Body of pancreas (tissue), 4 donors: ENCODE results near the gene VTI1A. TPM values are rescaled to one million over a fixed set of nuclear protein-coding genes. Genes with fewer than 3 reads are reported as not detected.

Experiments
- ATAC-seq: fragments of 150-250 bp; one replicate; pipeline ENCODE4 v1.9.1; 2016
- DNase-seq, 4 donors: peaks; one replicate each; pipeline ENCODE4 v3.0.0-alpha.2; 2019
- H3K27ac ChIP-seq, 4 donors: fragments of 200-600 bp; sonication (generic); 1 replicate in 3 of 4; 2 replicates in 1 of 4; pipeline versions ENCODE4 v1.5.1 to v1.6.1; 2016 to 2019; ENCODE audit warnings: mild to moderate bottlenecking in 1 of 4, mixed read lengths in 1 of 4, moderate library complexity in 1 of 4
- H3K27me3 ChIP-seq, 2 donors: fragments of 200-600 bp; sonication (generic); one replicate each; pipeline ENCODE4 v1.6.0; 2016; ENCODE audit warnings: mild to moderate bottlenecking in 1 of 2
- H3K36me3 ChIP-seq, 2 donors: fragments of 200-600 bp; sonication (generic); replicated peaks in 1 of 2; 2 replicates each; pipeline ENCODE4 v1.5.1; 2016; ENCODE audit warnings: low read depth in 2 of 2; ENCODE audit not compliant: insufficient read depth in 1 of 2
- H3K4me1 ChIP-seq: fragments of 200-600 bp; sonication (generic); one replicate; pipeline ENCODE4 v1.6.0; 2016
- H3K4me3 ChIP-seq, 2 donors: fragments of 200-600 bp; sonication (generic); 1 replicate in 1 of 2; 2 replicates in 1 of 2; pipeline ENCODE4 v1.5.1; 2016 to 2019
- H3K9me3 ChIP-seq, 3 donors: fragments of 200-600 bp; sonication (generic); 1 replicate in 2 of 3; 2 replicates in 1 of 3; pipeline ENCODE4 v1.5.1; 2016
- CTCF ChIP-seq, 7 experiments: fragments of 450-650 bp in 4 of 7; fragments of 200-600 bp in 3 of 7; sonication (generic) in 3 of 7; IDR thresholded peaks; one replicate each; pipeline ENCODE4 v1.5.1; 2016 to 2019; ENCODE audit warnings: antibody characterized with exemption in 7 of 7
- POLR2A ChIP-seq, 3 donors: fragments of 450-650 bp; IDR thresholded peaks; one replicate each; pipeline ENCODE4 v1.6.1; 2016; ENCODE audit warnings: antibody characterized with exemption in 3 of 3, mild to moderate bottlenecking in 2 of 3
- WGBS, 2 donors: methylation state at CpG; one replicate each; pipeline ENCODE4 v1.1.5; 2017; 5-methylcytosine and 5-hydroxymethylcytosine counted together
- intact Hi-C: fragments of 100-400 bp; cut with DNase I; formaldehyde crosslinking; loops from one replicate; pipeline ENCODE4 v1.15.1; 2023
- total RNA-seq, 2 donors: library from RNA; depleted of rRNA; stranded (reverse); fragments of >200 nt; gene quantifications; one replicate each; pipeline ENCODE4 v1.1.0, GENCODE V29; 2016

Gene VTI1A
- total RNA-seq, 2 donors from 2014 or later: 28.3 to 84.4 TPM

GRCh38 chr10:112678581-112678980 is 231.6 kb downstream of the VTI1A start:
- H3K9me3 ChIP-seq: no peaks in the 10 kb centered on the region
- H3K36me3 ChIP-seq: no peaks in the 10 kb centered on the region
- H3K27me3 ChIP-seq: no peaks in the 10 kb centered on the region
- WGBS, 2 donors: 75 to 88% methylated on average over 7 of the region's 7 CpGs
- ATAC-seq: no peak
- H3K27ac ChIP-seq: no peak overlapping the region
- TF ChIP-seq CTCF (IDR thresholded peaks at IDR 0.05) (no peak), POLR2A (IDR thresholded peaks at IDR 0.05) (no peak)
- H3K4me1 ChIP-seq: no peaks in the 10 kb centered on the region
- DNase-seq: no peak
- no peak overlapping the region for H3K4me3 ChIP-seq
- intact Hi-C loops: no loop called here

GRCh38 chr10:112678987-112679386 is 232.0 kb downstream of the VTI1A start:
- WGBS, 2 donors: 90 to 96% methylated on average over 3 of the region's 3 CpGs
- H3K4me1 ChIP-seq: no peaks in the 10 kb centered on the region
- H3K4me3 ChIP-seq: no peak overlapping the region
- no peaks in the 10 kb centered on the region for H3K27me3 ChIP-seq
- intact Hi-C loops: no loop called here
- no peak for ATAC-seq
- TF ChIP-seq CTCF (IDR thresholded peaks at IDR 0.05) (no peak), POLR2A (IDR thresholded peaks at IDR 0.05) (no peak)
- no peak for DNase-seq
- H3K36me3 ChIP-seq: no peaks in the 10 kb centered on the region
- no peak overlapping the region for H3K27ac ChIP-seq
- H3K9me3 ChIP-seq: no peaks in the 10 kb centered on the region

GRCh38 chr10:112679392-112679791 is 232.4 kb downstream of the VTI1A start:
- no peaks in the 10 kb centered on the region for H3K4me1 ChIP-seq
- intact Hi-C loops: no loop called here
- WGBS, 2 donors: 86 to 89% methylated on average over 2 of the region's 2 CpGs
- DNase-seq (no peak), ATAC-seq (no peak)
- no peaks in the 10 kb centered on the region for H3K9me3 ChIP-seq
- H3K27me3 ChIP-seq: no peaks in the 10 kb centered on the region
- no peak overlapping the region for H3K4me3 ChIP-seq
- TF ChIP-seq POLR2A (IDR thresholded peaks at IDR 0.05): no peak
- TF ChIP-seq CTCF (IDR thresholded peaks at IDR 0.05): no peak
- no peak overlapping the region for H3K27ac ChIP-seq
- no peaks in the 10 kb centered on the region for H3K36me3 ChIP-seq

GRCh38 chr10:112680586-112680985 is 233.6 kb downstream of the VTI1A start:
- Histone ChIP-seq H3K4me1 (no peaks in the 10 kb centered on the region), H3K36me3 (no peaks in the 10 kb centered on the region), H3K27ac (no peak overlapping the region)

More at GRCh38 chr10:112680586-112680985, 233.6 kb downstream of the VTI1A start:
- no peak overlapping the region for H3K4me3 ChIP-seq
- H3K9me3 ChIP-seq: no peaks in the 10 kb centered on the region
- TF ChIP-seq POLR2A (IDR thresholded peaks at IDR 0.05): no peak
- TF ChIP-seq CTCF (IDR thresholded peaks at IDR 0.05): no peak
- intact Hi-C loops: no loop called here
- ATAC-seq: no peak
- no peak for DNase-seq
- WGBS, 2 donors: 96 to 97% methylated on average over 1 of the region's 1 CpG
- H3K27me3 ChIP-seq: no peaks in the 10 kb centered on the region
